NOMO-1 (cell line): ENCODE measurements around the gene USP28.
"Not testable (repeated sequence)": the region's sequence is repeated elsewhere in the genome, so short reads cannot be mapped to it uniquely, and the experiment has no call there.

Source experiments
- DNase-seq, 2 experiments: peaks; one replicate each; lab custom pipeline; 2025; ENCODE audit not compliant: unreplicated experiment in 2 of 2; lab: John Stamatoyannopoulos, UW

The USP28 gene

GRCh38 chr11:113879446-113879845, 4.1 kb upstream of the USP28 start:
- not testable (repeated sequence) for DNase-seq

DNA sequence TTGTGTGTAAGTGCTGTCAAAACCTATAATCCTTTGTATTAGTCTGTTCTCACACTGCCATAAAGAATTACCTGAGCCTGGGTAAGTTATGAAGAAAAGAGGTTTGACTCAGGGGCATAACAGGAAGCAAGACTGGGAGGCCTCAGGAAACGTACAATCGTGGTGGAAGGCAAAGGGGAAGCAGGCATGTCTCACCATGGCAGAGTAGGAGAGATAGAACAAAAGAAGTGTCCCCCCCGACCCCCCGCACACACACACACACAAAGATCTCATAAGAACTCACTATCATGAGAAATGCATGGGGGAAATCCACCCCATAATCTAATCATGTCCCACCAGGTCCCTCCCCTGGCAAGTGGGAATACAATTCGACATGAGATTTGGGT, 2.3 kb upstream of the USP28 start:
- DNase-seq, result no peak

- DNase-seq, result no peak
Observed at GRCh38 chr11:113876798-113877669, 1.7 kb upstream of the USP28 start.

DNA sequence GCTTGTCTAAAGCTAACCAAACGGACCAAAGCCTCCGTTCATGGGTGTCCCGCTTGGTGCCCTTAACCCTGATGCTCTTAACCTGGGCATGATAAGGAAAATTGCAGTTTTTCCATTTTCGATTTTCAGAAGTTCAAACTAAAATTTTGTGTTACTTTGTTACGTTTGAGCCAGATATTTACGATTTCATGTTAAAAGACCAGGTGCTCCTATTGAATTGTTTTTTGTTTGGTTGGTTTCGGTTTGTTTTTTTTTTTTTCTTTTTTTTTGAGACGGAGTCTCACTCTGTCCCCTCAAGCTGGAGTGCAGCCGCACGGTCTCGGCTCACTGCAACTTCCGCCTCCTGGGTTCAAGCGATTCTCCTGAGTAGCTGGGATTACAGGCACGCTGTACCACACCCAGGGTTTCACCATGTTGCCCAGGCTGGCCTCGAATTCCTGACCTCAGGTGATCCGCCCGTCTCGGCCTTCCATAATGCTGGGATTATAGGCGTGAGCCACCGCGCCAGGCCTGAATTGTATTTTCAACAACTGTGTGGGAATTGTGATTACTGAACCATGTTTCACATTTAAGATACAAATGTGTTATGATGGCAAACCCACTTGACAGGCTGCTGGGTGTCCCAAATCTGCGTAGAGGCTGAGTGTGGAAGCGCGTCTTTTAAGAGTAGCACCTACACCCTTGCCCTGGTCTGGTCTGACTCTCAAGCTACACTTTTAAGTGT, 864 bp upstream of the USP28 start:
- no peak for DNase-seq

DNA sequence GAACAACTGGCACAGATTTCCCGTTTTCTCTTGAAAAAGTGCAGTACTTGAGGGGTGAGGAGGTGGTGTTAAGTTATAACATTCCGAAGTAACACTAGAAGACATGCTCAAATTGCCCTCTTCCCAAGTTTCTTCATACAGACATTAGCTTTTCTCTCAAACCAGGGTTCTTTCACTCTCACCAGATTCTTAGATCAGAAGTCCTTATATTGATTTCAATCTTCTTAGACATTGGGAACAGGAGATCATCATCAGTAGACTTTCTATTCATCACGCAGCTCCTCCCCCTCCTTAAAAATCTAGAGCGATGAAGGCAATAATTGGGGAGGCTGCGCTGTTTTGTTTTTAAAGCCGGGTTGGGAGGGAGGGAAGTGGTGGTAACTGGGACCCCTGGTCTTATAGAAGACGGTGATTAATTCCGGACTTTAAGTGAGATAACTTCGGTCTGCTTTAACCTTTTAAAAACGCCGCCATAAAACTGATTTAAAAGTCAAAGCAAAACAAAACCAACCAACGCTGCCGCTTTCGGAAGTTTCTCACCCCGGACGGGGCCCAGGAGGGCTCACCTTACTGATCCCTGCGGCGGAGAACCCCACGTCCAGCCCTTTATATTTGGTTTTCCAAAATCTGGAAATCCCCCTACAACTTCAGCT, 665 bp downstream of the USP28 start:
- DNase-seq, result no peak

DNA sequence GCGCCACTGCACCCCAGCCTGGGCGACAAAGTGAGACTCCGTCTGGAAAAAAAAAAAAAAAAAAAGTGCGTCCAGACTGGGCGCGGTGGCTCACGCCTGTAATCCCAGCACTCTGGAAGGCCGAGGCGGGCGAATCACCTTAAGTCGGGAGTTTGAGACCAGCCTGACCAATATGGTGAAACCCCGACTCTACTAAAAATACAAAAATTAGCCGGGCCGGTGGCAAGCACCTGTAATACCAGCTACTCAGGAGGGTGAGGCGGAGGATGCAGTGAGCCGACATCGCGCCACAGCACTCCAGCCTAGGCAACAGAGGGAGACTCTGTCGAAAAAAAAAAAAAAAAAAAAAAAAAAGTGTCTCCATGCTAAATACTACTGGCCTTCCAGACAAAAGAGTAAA, 1.3 kb downstream of the USP28 start:
- DNase-seq, result no peak

- DNase-seq, result no peak
Observed at GRCh38 chr11:113873236-113873626, 2.1 kb downstream of the USP28 start.

DNA sequence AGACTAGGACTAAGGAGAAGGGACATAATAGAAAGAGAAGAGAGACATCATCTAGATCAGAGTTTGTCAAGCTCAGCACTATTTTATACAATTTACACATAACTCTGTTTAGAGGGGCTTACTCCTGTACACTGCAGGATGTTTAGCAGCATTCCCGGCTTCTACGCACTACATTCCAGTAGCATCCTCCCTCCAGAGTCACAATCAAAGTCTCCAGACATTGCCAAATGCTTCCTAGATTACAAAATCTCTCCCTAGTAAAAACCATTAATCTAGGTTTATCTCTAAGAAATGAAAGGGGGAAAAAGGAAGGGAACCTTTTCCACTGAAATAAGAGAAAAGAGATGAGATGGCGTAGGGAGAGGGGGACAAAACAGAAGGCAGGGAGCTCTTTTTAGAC, 4.0 kb downstream of the USP28 start:
- no peak for DNase-seq

DNA sequence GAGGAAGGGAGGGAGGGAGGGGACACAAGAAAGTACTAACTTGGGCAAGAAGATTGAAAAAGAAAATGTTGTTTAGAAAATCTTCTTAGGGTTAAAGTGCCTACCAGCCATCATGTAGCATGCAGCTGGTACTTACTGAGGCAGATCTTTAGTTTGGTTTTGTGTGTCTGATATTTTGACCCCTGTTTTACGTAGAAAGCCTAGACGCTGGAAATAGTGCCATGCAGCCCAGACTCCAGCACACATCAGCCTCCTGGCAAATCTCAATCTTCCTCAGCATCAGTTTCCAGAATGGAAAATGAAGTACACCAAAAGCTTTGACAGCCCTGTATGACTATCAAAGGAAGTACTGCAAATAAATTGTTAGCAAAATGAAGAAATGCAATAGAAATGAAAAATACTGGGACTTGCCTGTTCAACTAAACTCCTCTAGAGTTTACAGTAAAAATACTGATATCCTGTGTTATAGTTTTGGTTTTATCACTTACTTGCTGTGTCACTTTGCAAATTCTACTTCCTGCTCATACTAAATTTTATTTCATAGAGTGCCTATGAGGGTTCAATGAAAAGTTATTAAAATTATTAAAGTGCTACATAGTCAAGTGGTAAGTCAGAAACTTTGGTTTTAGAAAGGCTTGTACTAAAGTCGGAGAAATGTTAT, 7.4 kb downstream of the USP28 start:
- DNase-seq, result no peak

- DNase-seq, result no peak
Observed at GRCh38 chr11:113865873-113866272, 9.5 kb downstream of the USP28 start.

GRCh38 chr11:113864410-113864809, 11.0 kb downstream of the USP28 start:
- no peak for DNase-seq

GRCh38 chr11:113862435-113862834, 12.9 kb downstream of the USP28 start:
- no peak for DNase-seq

- DNase-seq, result no peak
Observed at GRCh38 chr11:113859665-113860064, 15.7 kb downstream of the USP28 start.

DNA sequence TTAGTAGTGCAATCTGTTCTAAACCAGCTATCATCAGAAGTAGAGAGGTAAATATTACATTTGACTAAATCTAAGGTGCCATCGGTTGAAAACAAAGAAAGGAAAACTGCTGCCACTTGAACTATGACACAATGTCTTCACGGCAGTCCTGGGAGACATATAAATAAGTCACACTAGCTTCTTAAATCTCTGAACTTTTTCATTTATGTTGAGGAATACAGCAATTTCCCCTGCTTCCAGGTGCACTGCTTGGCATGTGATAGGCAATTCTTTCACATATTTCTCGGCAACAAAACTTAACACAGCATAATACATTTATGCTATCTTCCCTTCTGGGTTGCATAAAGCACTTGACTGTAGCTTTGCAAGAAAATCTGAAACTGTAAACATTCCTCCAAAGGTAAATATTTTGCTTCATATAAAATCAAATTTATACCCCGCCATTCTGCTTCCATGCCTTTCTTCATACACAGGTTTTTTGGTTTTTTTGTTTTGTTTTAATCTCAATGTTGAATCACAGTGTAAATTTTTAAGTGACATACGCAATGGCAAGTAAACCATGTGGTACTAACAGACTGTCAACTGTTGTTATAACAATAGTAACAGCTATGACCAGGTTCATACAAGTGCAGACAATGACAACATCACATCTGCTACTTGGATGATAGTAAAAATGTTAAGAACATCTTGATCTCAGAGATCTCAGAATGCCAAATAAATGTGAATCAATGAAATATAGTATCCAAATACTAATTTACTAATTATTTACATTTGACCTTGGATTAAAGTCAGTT, 18.2 kb downstream of the USP28 start:
- no peak for DNase-seq

DNA sequence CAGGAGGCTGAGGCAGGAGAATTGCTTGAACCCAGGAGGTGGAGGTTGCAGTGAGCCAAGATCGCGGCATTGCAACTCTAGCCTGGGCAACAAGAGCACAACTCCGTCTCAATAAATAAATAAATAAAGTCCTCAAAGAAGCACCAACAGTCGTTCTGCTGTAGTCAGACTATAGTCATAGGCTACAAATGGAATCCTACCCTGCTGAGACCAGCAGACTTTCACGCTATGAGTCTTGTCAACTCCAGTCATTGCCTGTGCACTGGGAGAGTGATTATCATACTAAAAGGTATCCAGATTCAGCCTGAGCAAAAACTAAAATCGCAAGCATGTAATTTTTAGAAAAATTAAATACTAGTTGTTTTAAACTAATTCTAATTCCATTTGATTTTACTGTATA, 19.6 kb downstream of the USP28 start:
- no peak for DNase-seq

GRCh38 chr11:113850188-113850587, 25.2 kb downstream of the USP28 start:
- DNase-seq, result no peak

DNA sequence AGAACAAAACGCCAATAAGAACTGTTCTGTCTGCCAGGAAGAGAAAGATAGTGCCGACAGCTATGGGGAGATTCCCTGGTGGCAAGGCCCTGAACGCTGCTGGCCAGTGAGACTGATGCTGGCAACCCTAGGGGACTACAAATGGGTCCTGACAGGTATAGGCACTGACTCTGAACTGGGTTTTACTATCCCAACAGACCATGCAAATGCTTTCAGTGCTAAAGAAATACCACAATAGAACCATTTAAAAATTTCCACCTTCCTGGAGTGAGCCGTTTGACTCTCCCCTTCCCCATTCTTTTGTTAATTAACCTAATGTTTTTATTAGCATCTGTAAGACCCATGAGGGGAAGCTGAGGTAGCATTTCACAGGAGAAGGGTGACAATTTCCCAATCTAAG, 25.7 kb downstream of the USP28 start:
- DNase-seq, result no peak

GRCh38 chr11:113847580-113847979, 27.8 kb downstream of the USP28 start:
- DNase-seq, result no peak

- no peak for DNase-seq
Observed at GRCh38 chr11:113847111-113847510, 28.3 kb downstream of the USP28 start.

- DNase-seq, result no peak
Observed at GRCh38 chr11:113841691-113842090, 33.7 kb downstream of the USP28 start.
